Forelimb muscle (tissue), 1 donor: ENCODE results near the gene OGA. TPM values are rescaled to one million over a fixed set of nuclear protein-coding genes. Genes with fewer than 3 reads are reported as not detected.

Experiments used
- DNase-seq: peaks from one replicate; pipeline ENCODE4 v3.0.0-alpha.2; 2013; ENCODE audit warnings: low read depth
- polyA plus RNA-seq: library from polyadenylated mRNA; unstranded; fragments of 120-200 nt; gene quantifications from one replicate; pipeline ENCODE4 v1.2.1, GENCODE V29; 2013; ENCODE audit not compliant: insufficient read length

The OGA gene
- polyA plus RNA-seq, 1 donor, result 101 TPM

- DNase-seq, result no peak
These were observed 58.7 kb downstream of the OGA start for GRCh38 chr10:101759309-101760247.

GRCh38 chr10:101758858-101759257 lies 59.4 kb downstream of the OGA start:
- DNase-seq, result no peak

- DNase-seq, result no peak
These were observed 66.0 kb downstream of the OGA start for GRCh38 chr10:101752241-101752640.

GRCh38 chr10:101749047-101750016 lies 68.9 kb downstream of the OGA start:
- no peak for DNase-seq

DNA sequence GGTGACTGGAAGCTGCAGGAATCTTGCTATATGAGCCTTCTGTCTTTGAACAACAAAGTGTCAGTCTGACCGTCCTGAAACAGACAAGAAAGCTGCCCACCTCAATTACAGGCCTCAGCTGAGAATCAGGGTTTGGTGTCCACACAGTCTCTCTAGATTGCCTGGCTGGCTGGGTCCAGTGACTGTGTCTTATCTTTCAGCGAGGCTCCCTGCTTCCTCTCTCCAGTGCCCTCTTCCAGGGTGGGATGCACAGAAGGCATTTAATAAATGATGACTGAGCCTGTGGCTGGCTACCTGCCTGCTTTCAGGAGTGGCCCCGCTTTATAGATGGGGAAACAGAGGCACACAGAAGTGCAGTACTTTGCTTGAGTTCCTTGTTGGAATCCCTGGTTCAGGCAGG lies 69.7 kb downstream of the OGA start:
- DNase-seq, result no peak

GRCh38 chr10:101745074-101745696 lies 73.1 kb downstream of the OGA start:
- DNase-seq, result no peak

DNA sequence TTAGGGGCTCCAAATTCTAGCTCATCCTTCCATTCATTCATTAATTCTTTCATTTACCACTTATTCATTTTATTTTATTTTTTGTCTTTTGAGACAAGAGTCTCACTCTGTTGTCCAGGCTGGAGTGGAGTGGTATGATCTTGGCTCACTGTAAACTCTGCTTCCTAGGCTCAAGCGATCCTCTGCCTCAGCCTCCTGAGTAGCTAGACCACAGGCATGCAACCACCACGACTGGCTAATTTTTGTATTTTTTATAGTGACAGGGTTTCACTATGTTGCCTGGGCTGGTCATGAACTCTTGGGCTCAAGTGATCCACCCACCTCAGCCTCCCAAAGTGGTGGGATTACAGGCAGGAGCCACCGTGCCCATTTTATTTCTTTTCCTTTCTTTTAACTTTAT lies 74.0 kb downstream of the OGA start:
- DNase-seq, result no peak

DNA sequence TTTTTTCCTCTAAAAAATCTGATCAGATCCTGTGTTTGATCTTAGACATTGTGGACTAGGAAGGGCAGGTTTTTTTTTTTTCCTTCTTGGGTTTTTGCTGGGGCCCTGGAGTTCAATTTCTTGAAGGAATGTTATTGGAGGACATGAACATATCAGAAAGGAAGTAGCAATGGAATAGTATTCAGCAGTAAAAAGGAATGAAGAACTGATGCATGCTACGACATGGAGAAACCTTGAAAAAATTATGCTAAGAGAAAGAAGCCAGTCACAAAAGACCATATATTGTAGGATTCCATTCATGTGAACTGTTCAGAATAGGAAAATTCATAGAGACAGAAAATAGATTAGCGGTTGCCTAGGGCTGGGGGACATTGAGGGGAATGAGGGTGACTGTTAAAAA lies 76.3 kb downstream of the OGA start:
- no peak for DNase-seq

- no peak for DNase-seq
These were observed 81.6 kb downstream of the OGA start for GRCh38 chr10:101736666-101737065.

Other genes with a start within 250 kb of the OGA start
- 30.9 TPM for gene POLL, start 230.2 kb downstream of the OGA start, polyA plus RNA-seq
- gene DPCD, start 230.1 kb downstream of the OGA start, polyA plus RNA-seq, result 14.1 TPM
- 48.3 TPM for gene FBXW4, start 123.3 kb downstream of the OGA start, polyA plus RNA-seq
- 0.34 TPM for gene FGF8, start 42.3 kb downstream of the OGA start, polyA plus RNA-seq
- 54.4 TPM for gene NPM3, start 35.0 kb downstream of the OGA start, polyA plus RNA-seq
- 4.3 TPM for gene KCNIP2, start 25.4 kb upstream of the OGA start, polyA plus RNA-seq
- gene ARMH3, start 237.7 kb upstream of the OGA start, polyA plus RNA-seq, result 13.4 TPM
- gene HPS6, start 246.9 kb upstream of the OGA start, polyA plus RNA-seq, result 7.8 TPM